Caco-2 (cell line): ENCODE measurements around the gene CRMP1. TPM values are rescaled to one million over a fixed set of nuclear protein-coding genes. Genes with fewer than 3 reads are reported as not detected.

Experiments used
- BruUV-seq: library from RNA; stranded (reverse); fragments of 400-500 nt; replicated peaks from 2 replicates; lab custom pipeline; 2021; lab: Mats Ljungman, UMichigan
- CTCF ChIA-PET: fragments of 300-600 bp; sonication (Branson Sonifier 250); formaldehyde crosslinking; loops from one replicate; lab custom pipeline; 2022; ENCODE audit warnings: antibody characterized with exemption; lab: Charles Lee
- POLR2A ChIA-PET: fragments of 300-600 bp; sonication (Branson Sonifier 250); formaldehyde crosslinking; loops from one replicate; lab custom pipeline; 2022; ENCODE audit warnings: antibody characterized with exemption; lab: Charles Lee
- DNase-seq, 2 experiments: peaks; one replicate each; pipeline versions ENCODE4 v3.0.0 to v3.0.0-alpha.2; 2020 to 2022
- H3K27me3 ChIP-seq: replicated peaks from 2 replicates; pipeline ENCODE4 v1.6.0; 2011; ENCODE audit warnings: low read length; ENCODE audit not compliant: control insufficient read depth, insufficient read depth
- H3K36me3 ChIP-seq: 2 replicates; pipeline ENCODE4 v1.5.1; 2011; ENCODE audit warnings: low read length; ENCODE audit not compliant: control insufficient read depth, insufficient read depth
- H3K4me1 ChIP-seq: fragments of 250-450 bp; sonication (Bioruptor Pico); 2 replicates; pipeline ENCODE4 v1.5.1; 2020; ENCODE audit warnings: mild to moderate bottlenecking
- H3K4me3 ChIP-seq: 2 replicates; pipeline ENCODE4 v1.5.1; 2011; ENCODE audit warnings: low read depth, mild to moderate bottlenecking, control low read depth, low read length
- H3K9me3 ChIP-seq: fragments of 250-450 bp; sonication (Bioruptor Pico); 2 replicates; pipeline ENCODE4 v1.5.1; 2020; ENCODE audit warnings: mild to moderate bottlenecking, moderate library complexity
- H3K27ac Mint-ChIP-seq: one replicate; pipeline ENCODE4 v1.8.0; 2022; ENCODE audit warnings: mixed read lengths; ENCODE audit not compliant: unreplicated experiment
- H3K27me3 Mint-ChIP-seq: one replicate; pipeline ENCODE4 v1.8.0; 2022; ENCODE audit warnings: mixed read lengths; ENCODE audit not compliant: insufficient read depth, unreplicated experiment
- H3K36me3 Mint-ChIP-seq: one replicate; pipeline ENCODE4 v1.8.0; 2022; ENCODE audit warnings: mild to moderate bottlenecking, mixed read lengths; ENCODE audit not compliant: insufficient read depth, unreplicated experiment
- H3K4me1 Mint-ChIP-seq: one replicate; pipeline ENCODE4 v1.8.0; 2022; ENCODE audit warnings: low read depth, mixed read lengths; ENCODE audit not compliant: unreplicated experiment
- H3K4me3 Mint-ChIP-seq: one replicate; pipeline ENCODE4 v1.8.0; 2022; ENCODE audit warnings: mild to moderate bottlenecking, moderate library complexity, mixed read lengths; ENCODE audit not compliant: unreplicated experiment
- H3K9me3 Mint-ChIP-seq: one replicate; pipeline ENCODE4 v1.8.0; 2022; ENCODE audit warnings: mixed read lengths; ENCODE audit not compliant: unreplicated experiment
- intact Hi-C: fragments of 100-400 bp; cut with micrococcal nuclease; formaldehyde crosslinking; loops from one replicate; pipeline ENCODE4 v1.10.0; 2022; ENCODE audit not compliant: unreplicated experiment
- total RNA-seq: library from RNA; stranded (reverse); gene quantifications from 2 replicates; pipeline ENCODE4 v1.2.3, GENCODE V29; 2022
- TF ChIP-seq, protein P1 (sequence below), 2 experiments: fragments of 200-600 bp in 1 of 2; IDR thresholded peaks; 1 replicate in 1 of 2; 2 replicates in 1 of 2; pipeline versions ENCODE4 v1.5.1 to v1.8.0; 2011 to 2022; ENCODE audit warnings: antibody characterized with exemption in 1 of 2, control low read depth in 1 of 2, inconsistent platforms in 1 of 2, low read depth in 1 of 2, low read length in 1 of 2, mild to moderate bottlenecking in 1 of 2, moderate library complexity in 1 of 2; ENCODE audit not compliant: insufficient read depth in 1 of 2, severe bottlenecking in 1 of 2, unreplicated experiment in 1 of 2

Gene CRMP1
- total RNA-seq, 1 experiment from 2014 or later: not detected

DNA sequence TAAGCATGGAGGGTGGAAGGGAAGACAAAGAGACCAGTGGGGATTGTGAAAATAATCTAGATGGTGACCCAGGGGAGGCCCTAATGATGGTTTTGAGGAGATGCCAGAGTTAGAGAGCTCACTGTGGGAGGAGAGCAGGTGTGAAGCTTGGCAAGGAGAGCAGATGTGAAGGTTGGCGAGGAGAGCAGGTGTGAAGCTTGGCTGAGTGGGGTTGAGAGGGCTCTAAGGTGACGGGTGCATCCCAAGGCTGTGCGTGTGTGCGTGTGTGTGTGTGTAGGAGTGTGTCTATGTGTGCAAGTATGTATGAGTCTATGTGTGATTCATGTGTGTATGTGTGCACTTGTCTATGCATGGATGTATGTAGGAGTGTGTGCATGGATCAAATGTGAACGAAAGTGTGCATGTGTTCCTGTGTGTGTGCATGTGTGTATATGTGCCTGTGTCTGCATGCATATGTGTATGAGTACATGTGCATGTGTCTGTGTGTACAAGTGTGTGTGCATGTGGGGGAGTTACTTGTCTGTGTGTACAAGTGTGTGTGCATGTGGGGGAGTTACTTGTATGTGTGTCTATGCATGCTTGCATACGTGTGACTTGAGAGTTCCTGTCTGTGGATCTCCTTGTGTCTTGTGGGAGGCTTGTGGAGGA lies 109.9 kb downstream of the CRMP1 start:
- POLR2A ChIA-PET: no interaction called here
- DNase-seq: no peak
- no peak overlapping the region for H3K27ac Mint-ChIP-seq

DNA sequence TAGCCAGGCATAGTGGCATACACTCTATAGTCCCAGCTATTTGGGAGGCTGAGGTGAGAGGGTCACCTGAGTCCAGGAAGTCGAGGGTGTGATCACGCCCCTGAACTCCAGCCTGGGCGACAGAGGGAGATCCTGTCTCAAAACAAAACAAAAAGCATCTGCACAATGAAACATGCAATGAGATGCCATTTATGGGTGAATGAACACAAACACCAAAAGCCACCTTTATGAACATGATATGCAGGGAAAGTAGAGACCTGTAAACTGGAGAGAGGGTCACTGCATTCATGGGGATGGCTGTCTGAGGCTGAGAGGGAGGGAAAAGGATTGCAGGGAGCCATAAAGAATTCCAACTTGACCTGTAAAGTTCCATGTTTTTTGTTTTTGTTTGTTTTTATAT lies 111.2 kb downstream of the CRMP1 start:
- Mint-ChIP-seq H3K4me3 (no peak overlapping the region), H3K36me3 (no peaks in the 10 kb centered on the region), H3K27me3 (no peaks in the 10 kb centered on the region), H3K4me1 (no peaks in the 10 kb centered on the region), H3K27ac (no peak overlapping the region), H3K9me3 (peaks cover 4% of the 10 kb centered on the region)
- CTCF ChIA-PET: no interaction called here
- Histone ChIP-seq H3K36me3 (no peaks in the 10 kb centered on the region), H3K27me3 (no peaks in the 10 kb centered on the region), H3K4me3 (no peak overlapping the region), H3K9me3 (peaks cover 2% of the 10 kb centered on the region; the same call in 1 of the 2 replicates), H3K4me1 (no peaks in the 10 kb centered on the region)
- no TSS peak for BruUV-seq
- no peak for DNase-seq
- POLR2A ChIA-PET: no interaction called here
- intact Hi-C loops: no loop called here
- TF ChIP-seq, protein P1, sequence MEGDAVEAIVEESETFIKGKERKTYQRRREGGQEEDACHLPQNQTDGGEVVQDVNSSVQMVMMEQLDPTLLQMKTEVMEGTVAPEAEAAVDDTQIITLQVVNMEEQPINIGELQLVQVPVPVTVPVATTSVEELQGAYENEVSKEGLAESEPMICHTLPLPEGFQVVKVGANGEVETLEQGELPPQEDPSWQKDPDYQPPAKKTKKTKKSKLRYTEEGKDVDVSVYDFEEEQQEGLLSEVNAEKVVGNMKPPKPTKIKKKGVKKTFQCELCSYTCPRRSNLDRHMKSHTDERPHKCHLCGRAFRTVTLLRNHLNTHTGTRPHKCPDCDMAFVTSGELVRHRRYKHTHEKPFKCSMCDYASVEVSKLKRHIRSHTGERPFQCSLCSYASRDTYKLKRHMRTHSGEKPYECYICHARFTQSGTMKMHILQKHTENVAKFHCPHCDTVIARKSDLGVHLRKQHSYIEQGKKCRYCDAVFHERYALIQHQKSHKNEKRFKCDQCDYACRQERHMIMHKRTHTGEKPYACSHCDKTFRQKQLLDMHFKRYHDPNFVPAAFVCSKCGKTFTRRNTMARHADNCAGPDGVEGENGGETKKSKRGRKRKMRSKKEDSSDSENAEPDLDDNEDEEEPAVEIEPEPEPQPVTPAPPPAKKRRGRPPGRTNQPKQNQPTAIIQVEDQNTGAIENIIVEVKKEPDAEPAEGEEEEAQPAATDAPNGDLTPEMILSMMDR (IDR thresholded peaks at IDR 0.05; ENCODE audit: insufficient read depth in 1 of 2, low read depth in 1 of 2, low read length in 1 of 2, severe bottlenecking in 1 of 2, unreplicated experiment in 1 of 2): no peak

More for the DNA sequence above, 109.9 kb downstream of the CRMP1 start:
- H3K4me3 Mint-ChIP-seq: no peak overlapping the region
- H3K9me3 Mint-ChIP-seq: no peaks in the 10 kb centered on the region
- BruUV-seq: no TSS peak
- Histone ChIP-seq H3K36me3 (no peaks in the 10 kb centered on the region), H3K27me3 (no peaks in the 10 kb centered on the region), H3K4me3 (no peak overlapping the region), H3K9me3 (no peaks in the 10 kb centered on the region), H3K4me1 (no peaks in the 10 kb centered on the region)
- TF ChIP-seq, protein P1 (IDR thresholded peaks at IDR 0.05; ENCODE audit: insufficient read depth in 1 of 2, low read depth in 1 of 2, low read length in 1 of 2, severe bottlenecking in 1 of 2, unreplicated experiment in 1 of 2): no peak
- no peaks in the 10 kb centered on the region for H3K4me1 Mint-ChIP-seq
- no peaks in the 10 kb centered on the region for H3K27me3 Mint-ChIP-seq
- CTCF ChIA-PET: no interaction called here
- H3K36me3 Mint-ChIP-seq: no peaks in the 10 kb centered on the region
- intact Hi-C loops: no loop called here

DNA sequence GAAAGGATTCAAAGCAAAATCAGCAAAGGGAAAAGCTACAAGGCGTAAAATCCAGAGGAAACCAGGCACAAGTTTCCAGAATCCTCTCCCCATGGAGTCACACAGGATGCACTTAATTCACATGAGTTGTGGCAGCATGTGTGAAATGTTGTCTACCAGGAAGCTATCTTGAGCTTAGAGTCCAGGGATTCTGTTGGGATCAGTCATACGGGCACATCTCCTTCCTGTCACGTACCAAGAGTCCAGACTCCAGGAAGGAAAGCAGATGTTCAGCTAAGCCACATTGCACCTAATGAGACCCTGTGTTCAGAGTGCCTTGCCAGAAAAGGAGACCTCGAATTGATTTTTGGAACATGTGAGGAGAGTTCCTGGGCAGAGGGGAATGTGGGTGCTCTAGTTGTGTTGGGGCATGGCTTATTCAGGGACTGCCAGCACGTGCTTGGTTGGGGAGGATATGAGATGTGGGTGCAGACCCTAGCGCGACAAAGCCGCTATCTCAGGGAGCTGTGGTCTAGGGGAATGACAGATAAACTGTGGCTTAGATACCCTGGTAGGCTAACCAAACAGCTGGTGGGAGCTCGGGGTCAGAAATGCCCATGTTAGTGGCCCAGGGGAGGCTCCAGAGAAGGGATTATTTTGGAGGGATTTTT lies 111.9 kb downstream of the CRMP1 start:
- no peaks in the 10 kb centered on the region for H3K4me1 Mint-ChIP-seq
- TF ChIP-seq, protein P1 (IDR thresholded peaks at IDR 0.05; ENCODE audit: insufficient read depth in 1 of 2, low read depth in 1 of 2, low read length in 1 of 2, severe bottlenecking in 1 of 2, unreplicated experiment in 1 of 2): no peak
- H3K4me3 ChIP-seq: no peak overlapping the region
- no peak overlapping the region for H3K4me3 Mint-ChIP-seq
- CTCF ChIA-PET: no interaction called here
- no peak overlapping the region for H3K27ac Mint-ChIP-seq
- H3K27me3 Mint-ChIP-seq: no peaks in the 10 kb centered on the region
- intact Hi-C loops: no loop called here
- no peaks in the 10 kb centered on the region for H3K36me3 Mint-ChIP-seq
- peaks cover 5% of the 10 kb centered on the region; the same call in 1 of the 2 replicates for H3K9me3 ChIP-seq
- H3K27me3 ChIP-seq: no peaks in the 10 kb centered on the region
- POLR2A ChIA-PET: no interaction called here
- H3K36me3 ChIP-seq: no peaks in the 10 kb centered on the region
- H3K9me3 Mint-ChIP-seq: peaks cover 11% of the 10 kb centered on the region
- no peaks in the 10 kb centered on the region for H3K4me1 ChIP-seq
- no TSS peak for BruUV-seq
- no peak for DNase-seq
